GM19324 (cell line): ENCODE measurements around the gene ZNF746.
"Not testable (repeated sequence)": the region's sequence is repeated elsewhere in the genome, so short reads cannot be mapped to it uniquely, and the experiment has no call there.

Source experiments
- ATAC-seq: cut with Tn5 transposase; IDR thresholded peaks from one replicate; pipeline ENCODE4 v1.9.1; 2021; ENCODE audit warnings: mild to moderate bottlenecking, moderate library complexity; ENCODE audit not compliant: unreplicated experiment, low FRiP score

ZNF746 gene

GRCh38 chr7:149497467-149498261, at the start of gene ZNF746:
TSS of gene ZNF746 (minus strand) at chr7:149497809. CDS start at chr7:149497536, 273 bp downstream.
- peak; percentile 95 for ATAC-seq

- no peak for ATAC-seq
Measured at GRCh38 chr7:149547126-149547525, 49.5 kb upstream of the ZNF746 start.

GRCh38 chr7:149546331-149546730, 48.7 kb upstream of the ZNF746 start:
- ATAC-seq: no peak

GRCh38 chr7:149544028-149544427, 46.4 kb upstream of the ZNF746 start:
- no peak for ATAC-seq

GRCh38 chr7:149532654-149533053, 35.0 kb upstream of the ZNF746 start:
- no peak for ATAC-seq

- ATAC-seq: no peak
Measured at GRCh38 chr7:149529136-149529718, 31.6 kb upstream of the ZNF746 start.

GRCh38 chr7:149527414-149527813, 29.8 kb upstream of the ZNF746 start:
- no peak for ATAC-seq

- no peak for ATAC-seq
Measured at GRCh38 chr7:149525280-149525679, 27.7 kb upstream of the ZNF746 start.

GRCh38 chr7:149524394-149524793, 26.8 kb upstream of the ZNF746 start:
- ATAC-seq: no peak

- ATAC-seq: no peak
Measured at GRCh38 chr7:149510248-149510647, 12.6 kb upstream of the ZNF746 start.

- no peak for ATAC-seq
Measured at GRCh38 chr7:149509774-149510173, 12.2 kb upstream of the ZNF746 start.

- no peak for ATAC-seq
Measured at GRCh38 chr7:149505551-149505950, 7.9 kb upstream of the ZNF746 start.

- no peak for ATAC-seq
Measured at GRCh38 chr7:149501651-149502050, 4.0 kb upstream of the ZNF746 start.

- no peak for ATAC-seq
Measured at GRCh38 chr7:149500910-149501309, 3.3 kb upstream of the ZNF746 start.

GRCh38 chr7:149500201-149500600, 2.6 kb upstream of the ZNF746 start:
- no peak for ATAC-seq

- ATAC-seq: no peak
Measured at GRCh38 chr7:149498811-149499210, 1.2 kb upstream of the ZNF746 start.

- peak; percentile 41 for ATAC-seq
Measured at GRCh38 chr7:149496642-149497391, 792 bp downstream of the ZNF746 start.

GRCh38 chr7:149495785-149496641, 1.6 kb downstream of the ZNF746 start:
- ATAC-seq: no peak

GRCh38 chr7:149494738-149495368, 2.8 kb downstream of the ZNF746 start:
- no peak for ATAC-seq

GRCh38 chr7:149493975-149494374, 3.6 kb downstream of the ZNF746 start:
- not testable (repeated sequence) for ATAC-seq
